ENCODE measurements around the gene SEZ6L2.

DNA sequence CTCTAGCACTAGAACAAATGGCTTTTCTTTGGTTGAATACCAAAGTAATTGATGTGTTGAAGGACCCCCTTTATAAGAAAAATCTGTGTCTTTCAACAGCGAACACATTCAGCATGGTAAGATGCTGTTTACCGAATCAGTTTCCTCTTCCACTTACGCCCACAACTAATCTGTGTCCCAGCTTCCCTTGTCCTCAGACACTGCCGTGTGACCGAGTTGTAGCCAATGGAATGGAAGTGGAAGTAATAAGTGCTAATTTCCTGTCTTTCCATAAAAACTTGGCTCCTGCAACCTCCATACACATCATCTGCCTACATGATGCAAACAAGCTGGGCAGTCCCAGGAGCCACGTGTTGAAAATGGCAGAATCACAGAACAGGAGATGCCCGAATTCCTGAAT is 46.7 kb downstream of the SEZ6L2 start:
- TF ChIP-seq, protein P1, sequence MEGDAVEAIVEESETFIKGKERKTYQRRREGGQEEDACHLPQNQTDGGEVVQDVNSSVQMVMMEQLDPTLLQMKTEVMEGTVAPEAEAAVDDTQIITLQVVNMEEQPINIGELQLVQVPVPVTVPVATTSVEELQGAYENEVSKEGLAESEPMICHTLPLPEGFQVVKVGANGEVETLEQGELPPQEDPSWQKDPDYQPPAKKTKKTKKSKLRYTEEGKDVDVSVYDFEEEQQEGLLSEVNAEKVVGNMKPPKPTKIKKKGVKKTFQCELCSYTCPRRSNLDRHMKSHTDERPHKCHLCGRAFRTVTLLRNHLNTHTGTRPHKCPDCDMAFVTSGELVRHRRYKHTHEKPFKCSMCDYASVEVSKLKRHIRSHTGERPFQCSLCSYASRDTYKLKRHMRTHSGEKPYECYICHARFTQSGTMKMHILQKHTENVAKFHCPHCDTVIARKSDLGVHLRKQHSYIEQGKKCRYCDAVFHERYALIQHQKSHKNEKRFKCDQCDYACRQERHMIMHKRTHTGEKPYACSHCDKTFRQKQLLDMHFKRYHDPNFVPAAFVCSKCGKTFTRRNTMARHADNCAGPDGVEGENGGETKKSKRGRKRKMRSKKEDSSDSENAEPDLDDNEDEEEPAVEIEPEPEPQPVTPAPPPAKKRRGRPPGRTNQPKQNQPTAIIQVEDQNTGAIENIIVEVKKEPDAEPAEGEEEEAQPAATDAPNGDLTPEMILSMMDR (IDR thresholded peaks at IDR 0.05), result no peak
- TF ChIP-seq POLR2A (IDR thresholded peaks at IDR 0.05) (no peak), POLR2AphosphoS5 (IDR thresholded peaks at IDR 0.05) (no peak)

All from breast epithelium (tissue), 3 donors.